Muscle layer of duodenum (tissue), 2 donors: ENCODE data around the gene SLC39A11.

Experiments
- H3K27ac ChIP-seq: one replicate; pipeline ENCODE4 v1.7.0; 2013; ENCODE audit warnings: mild to moderate bottlenecking, low read length
- H3K27me3 ChIP-seq: one replicate; pipeline ENCODE4 v1.7.0; 2013; ENCODE audit warnings: low read depth, mild to moderate bottlenecking, control low read depth, low read length
- H3K36me3 ChIP-seq, 2 donors: one replicate each; pipeline ENCODE4 v1.7.0; 2013; ENCODE audit warnings: low read length in 2 of 2, control low read depth in 1 of 2, mild to moderate bottlenecking in 1 of 2; ENCODE audit not compliant: insufficient read depth in 2 of 2, control insufficient read depth in 1 of 2
- H3K4me1 ChIP-seq, 2 donors: one replicate each; pipeline ENCODE4 v1.7.0; 2013; ENCODE audit warnings: low read length in 2 of 2, mild to moderate bottlenecking in 2 of 2, control low read depth in 1 of 2, moderate library complexity in 1 of 2; ENCODE audit not compliant: insufficient read depth in 2 of 2, control insufficient read depth in 1 of 2
- H3K4me3 ChIP-seq, 2 donors: one replicate each; pipeline ENCODE4 v1.7.0; 2013; ENCODE audit warnings: low read length in 2 of 2, low read depth in 1 of 2, mild to moderate bottlenecking in 1 of 2
- H3K9me3 ChIP-seq, 2 donors: one replicate each; pipeline ENCODE4 v1.7.0; 2013; ENCODE audit warnings: low read length in 2 of 2, control low read depth in 1 of 2, mild to moderate bottlenecking in 1 of 2; ENCODE audit not compliant: control insufficient read depth in 1 of 2
- donor health status: healthy.

SLC39A11 gene

GRCh38 chr17:72599891-72600290 lies 492.6 kb downstream of the SLC39A11 start:
- no peak overlapping the region for H3K27ac ChIP-seq
- no peaks in the 10 kb centered on the region for H3K9me3 ChIP-seq
- no peak overlapping the region for H3K4me3 ChIP-seq
- no peaks in the 10 kb centered on the region for H3K36me3 ChIP-seq
- H3K27me3 ChIP-seq, result peaks cover under 1% of the 10 kb centered on the region
- no peaks in the 10 kb centered on the region for H3K4me1 ChIP-seq

DNA sequence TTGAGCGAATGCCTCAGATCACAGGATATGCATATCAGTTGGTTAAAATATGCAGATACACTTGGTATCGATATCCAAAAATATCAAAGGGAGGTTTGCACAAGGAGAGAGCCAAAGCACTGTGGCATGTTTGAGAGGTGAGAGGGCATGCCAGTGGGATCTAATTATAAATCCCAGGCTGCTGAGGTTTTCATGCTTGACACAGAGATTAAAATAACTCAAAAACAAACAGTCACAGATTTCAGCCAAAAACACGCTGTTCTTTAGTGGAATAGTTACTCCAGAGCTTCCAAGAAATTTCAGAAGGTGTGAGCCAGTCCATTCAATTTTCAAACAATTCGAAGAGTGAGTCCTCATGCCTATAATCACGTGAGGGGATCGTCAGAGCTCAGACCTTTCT lies 493.8 kb downstream of the SLC39A11 start:
- no peak overlapping the region for H3K4me3 ChIP-seq
- H3K4me1 ChIP-seq, result no peaks in the 10 kb centered on the region
- H3K27me3 ChIP-seq, result peaks cover 4% of the 10 kb centered on the region
- no peaks in the 10 kb centered on the region for H3K9me3 ChIP-seq
- no peaks in the 10 kb centered on the region for H3K36me3 ChIP-seq
- no peak overlapping the region for H3K27ac ChIP-seq

- Histone ChIP-seq H3K9me3 (no peaks in the 10 kb centered on the region), H3K27me3 (peaks cover 11% of the 10 kb centered on the region), H3K36me3 (no peaks in the 10 kb centered on the region), H3K4me3 (no peak overlapping the region), H3K27ac (no peak overlapping the region), H3K4me1 (peaks cover 0 to 5% of the 10 kb centered on the region in 2 donors)
These were observed 495.0 kb downstream of the SLC39A11 start for GRCh38 chr17:72597354-72598087.
